Fibroblast of the aortic adventitia (primary cell): Measurements from ENCODE around the gene PEX14. TPM values are rescaled to one million over a fixed set of nuclear protein-coding genes. Genes with fewer than 3 reads are reported as not detected.

Experiments
- DNase-seq: peaks from one replicate; pipeline ENCODE4 v3.0.0-alpha.2; 2010; ENCODE audit warnings: low read depth
- H3K4me3 ChIP-seq: 2 replicates; pipeline ENCODE4 v1.5.1; 2011; ENCODE audit warnings: low read depth, mild to moderate bottlenecking, control low read depth, low read length, moderate library complexity
- total RNA-seq: library from RNA; depleted of rRNA; stranded (reverse); fragments of >200 nt; gene quantifications from 2 replicates; pipeline ENCODE4 v1.2.3, GENCODE V29; 2012; ENCODE audit warnings: low replicate concordance
- TF ChIP-seq, protein P1 (sequence below): IDR thresholded peaks from 2 replicates; pipeline ENCODE4 v1.5.1; 2011; ENCODE audit warnings: mild to moderate bottlenecking, low read length, control low read depth, inconsistent platforms; ENCODE audit not compliant: insufficient read depth

PEX14 gene
- total RNA-seq, 1 donor, result 12.2 TPM

DNA sequence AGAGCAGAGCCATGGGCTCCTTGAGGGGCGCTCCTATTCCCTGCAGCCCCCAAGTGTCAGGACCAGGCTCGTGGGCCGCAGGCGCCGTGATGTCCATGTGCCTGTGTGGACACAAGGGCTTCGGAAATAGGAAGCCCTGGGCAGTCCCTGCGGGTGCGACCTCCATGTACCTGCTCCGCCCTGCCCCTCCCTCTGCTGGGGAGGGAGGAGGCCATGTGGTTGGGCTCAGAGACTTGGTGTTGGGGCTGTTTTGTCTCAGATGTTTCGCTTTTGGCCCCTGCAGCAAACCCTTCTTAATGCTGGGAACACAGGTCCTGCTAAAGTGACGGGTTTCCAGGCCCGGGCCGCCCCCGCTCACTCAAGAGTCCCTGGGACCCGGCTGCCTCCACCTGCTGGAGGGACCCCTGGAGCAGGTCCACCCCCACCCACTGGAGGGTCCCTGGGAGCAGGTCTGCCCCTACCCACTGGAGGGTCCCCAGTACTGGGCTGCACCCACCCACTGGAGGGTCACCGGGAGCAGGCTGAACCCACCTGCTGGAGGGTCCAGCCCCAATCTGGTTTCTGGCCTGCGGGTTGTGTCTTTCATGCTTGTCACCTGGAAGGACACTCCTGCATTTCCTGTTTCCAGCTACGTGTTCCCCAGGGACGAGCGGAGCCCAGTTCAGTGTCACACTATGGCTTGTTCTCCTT, 156.5 kb downstream of the PEX14 start:
- TF ChIP-seq, protein P1, sequence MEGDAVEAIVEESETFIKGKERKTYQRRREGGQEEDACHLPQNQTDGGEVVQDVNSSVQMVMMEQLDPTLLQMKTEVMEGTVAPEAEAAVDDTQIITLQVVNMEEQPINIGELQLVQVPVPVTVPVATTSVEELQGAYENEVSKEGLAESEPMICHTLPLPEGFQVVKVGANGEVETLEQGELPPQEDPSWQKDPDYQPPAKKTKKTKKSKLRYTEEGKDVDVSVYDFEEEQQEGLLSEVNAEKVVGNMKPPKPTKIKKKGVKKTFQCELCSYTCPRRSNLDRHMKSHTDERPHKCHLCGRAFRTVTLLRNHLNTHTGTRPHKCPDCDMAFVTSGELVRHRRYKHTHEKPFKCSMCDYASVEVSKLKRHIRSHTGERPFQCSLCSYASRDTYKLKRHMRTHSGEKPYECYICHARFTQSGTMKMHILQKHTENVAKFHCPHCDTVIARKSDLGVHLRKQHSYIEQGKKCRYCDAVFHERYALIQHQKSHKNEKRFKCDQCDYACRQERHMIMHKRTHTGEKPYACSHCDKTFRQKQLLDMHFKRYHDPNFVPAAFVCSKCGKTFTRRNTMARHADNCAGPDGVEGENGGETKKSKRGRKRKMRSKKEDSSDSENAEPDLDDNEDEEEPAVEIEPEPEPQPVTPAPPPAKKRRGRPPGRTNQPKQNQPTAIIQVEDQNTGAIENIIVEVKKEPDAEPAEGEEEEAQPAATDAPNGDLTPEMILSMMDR, result no peak
- no peak overlapping the region for H3K4me3 ChIP-seq
- DNase-seq, result no peak

DNA sequence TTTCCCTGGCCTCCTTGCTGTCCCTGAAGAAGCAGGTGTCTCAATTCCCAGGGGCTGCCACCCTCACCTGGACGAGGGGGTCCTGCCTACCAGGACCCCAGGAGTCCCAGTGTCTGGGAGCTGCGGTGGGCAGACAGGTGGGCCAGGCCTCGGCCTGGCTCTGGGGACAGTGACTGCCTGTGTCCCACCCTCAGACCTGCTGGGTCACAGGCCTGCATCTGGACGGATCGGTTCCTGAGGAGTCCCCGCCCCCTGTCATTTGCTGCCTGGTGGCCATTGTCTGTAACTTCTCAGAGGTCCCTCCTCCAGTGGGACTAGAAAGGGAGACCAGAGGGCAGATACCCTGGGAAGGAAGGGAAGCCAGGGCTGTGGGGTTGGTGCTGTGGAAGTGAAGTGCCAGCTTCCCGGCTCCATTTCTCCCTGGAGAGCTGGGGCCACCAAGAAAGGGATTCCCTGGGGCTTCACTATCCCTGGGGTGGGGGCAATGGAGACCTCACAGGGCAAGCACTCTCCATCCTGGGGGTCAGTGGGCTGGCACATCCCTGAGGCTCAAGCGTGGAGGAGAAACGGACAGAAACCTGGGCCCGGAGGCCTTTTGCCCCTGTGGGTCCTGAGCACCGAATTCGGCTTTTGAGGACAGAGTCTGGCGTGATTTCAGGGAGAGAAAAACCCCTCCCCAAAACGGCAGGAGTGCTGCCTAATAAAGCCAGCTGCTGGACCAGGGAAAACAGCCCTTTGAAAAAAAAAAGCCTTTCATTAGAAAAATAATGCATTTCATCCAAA, 157.3 kb downstream of the PEX14 start:
- TF ChIP-seq, protein P1, result no peak
- no peak for DNase-seq

DNA sequence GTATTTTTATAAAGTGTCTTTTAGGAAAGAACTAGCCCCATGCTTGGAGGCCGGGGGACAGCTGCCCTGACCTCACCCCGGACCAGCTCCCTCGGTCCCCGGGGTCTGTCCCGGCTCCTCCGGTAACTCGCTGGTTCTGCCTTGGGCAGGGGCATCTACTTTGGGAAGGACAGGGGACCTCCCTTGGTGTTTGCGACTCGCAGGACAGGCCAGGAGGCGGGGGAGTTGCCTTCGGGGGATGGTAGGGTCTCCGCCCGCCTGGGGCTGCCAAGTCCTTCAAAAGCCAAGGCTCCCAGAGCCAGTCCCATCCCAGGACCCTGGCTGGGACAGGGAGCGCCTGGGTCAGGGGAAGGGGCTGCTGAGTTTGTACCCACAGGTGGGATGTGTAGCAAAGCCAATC, 157.9 kb downstream of the PEX14 start:
- H3K4me3 ChIP-seq, result no peak overlapping the region
- TF ChIP-seq, protein P1, result no peak
- DNase-seq, result no peak

More for the DNA sequence above, 157.3 kb downstream of the PEX14 start:
- no peak overlapping the region for H3K4me3 ChIP-seq

DNA sequence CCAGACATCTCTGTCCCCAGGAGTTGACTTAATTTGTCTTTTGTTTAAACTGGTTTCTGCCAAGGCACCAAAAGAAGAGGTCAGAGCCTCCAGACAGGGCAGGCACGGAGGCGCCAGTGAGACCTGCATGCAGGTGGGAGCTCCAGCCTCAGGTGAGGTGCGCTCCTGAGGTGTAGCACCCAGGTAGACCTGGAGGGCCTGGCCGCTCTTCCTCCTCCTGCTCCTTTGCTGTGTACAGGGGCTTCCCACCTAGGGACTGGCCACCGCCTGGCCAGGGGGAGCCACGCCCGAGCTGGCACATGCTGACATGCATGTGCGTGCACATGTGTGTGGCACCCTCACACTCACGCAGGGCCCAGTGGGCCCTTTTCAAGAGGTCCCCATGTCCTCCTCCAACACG, 158.7 kb downstream of the PEX14 start:
- no peak for DNase-seq
- TF ChIP-seq, protein P1, result no peak
- H3K4me3 ChIP-seq, result no peak overlapping the region

DNA sequence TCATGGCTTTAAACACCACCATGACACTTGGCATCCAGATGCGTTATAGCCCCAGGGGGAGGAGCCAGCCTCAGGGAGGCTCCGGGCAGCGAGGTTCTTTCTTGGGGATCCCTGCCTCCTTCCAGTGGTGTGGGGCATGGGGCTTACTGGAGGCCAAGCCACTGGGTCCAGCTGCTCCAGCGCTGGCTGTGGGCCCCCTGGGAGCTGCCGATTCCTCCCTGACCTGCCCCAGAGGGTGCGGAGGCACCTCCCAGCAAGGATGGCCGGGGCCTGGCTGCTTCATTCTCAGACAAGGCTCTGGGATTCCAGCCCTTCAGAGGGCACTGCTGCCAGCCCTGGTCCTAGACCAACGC, 159.3 kb downstream of the PEX14 start:
- no peak for DNase-seq
- H3K4me3 ChIP-seq, result no peak overlapping the region
- TF ChIP-seq, protein P1, result no peak

DNA sequence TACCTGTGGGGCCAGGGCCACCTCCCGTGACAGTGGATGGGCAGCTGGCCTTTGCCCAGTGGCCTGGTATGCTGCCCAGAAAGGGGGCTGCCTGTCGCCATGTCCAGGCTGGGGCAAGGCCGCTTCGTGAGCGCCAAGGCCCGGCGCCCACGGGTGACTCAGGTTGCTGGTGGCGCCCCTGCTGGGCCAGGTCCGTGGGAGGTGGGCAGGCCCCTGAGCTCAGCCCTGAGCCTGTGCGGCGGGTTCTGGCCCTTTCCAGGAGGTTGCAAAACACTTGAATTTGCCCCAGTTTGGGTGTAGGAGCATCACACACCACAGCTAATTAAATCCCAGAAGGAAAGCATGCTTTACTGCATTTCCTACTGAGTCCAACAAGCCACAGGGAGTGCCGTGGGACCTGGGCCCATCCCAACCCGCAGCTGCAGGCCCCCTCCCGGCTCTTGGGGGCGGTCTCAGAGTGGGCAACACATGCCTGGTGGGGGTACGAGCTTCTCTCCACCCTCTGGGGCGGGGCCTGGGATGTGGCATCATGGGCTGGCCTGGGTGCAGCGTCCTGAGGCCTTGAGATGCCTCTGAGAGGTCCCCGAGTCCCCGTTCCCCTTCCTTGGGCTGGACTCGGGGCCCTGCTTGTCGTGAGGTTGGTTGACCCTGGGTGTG, 159.8 kb downstream of the PEX14 start:
- no peak overlapping the region for H3K4me3 ChIP-seq
- TF ChIP-seq, protein P1, result no peak
- peak; percentile 6 for DNase-seq
